ENCODE measurements around the gene TENM4. TPM values are rescaled to one million over a fixed set of nuclear protein-coding genes. Genes with fewer than 3 reads are reported as not detected.

TENM4 gene
- polyA plus RNA-seq, 1 of the 3 experiments (the other 2 are of a cell fraction) = 16.7 TPM

DNA sequence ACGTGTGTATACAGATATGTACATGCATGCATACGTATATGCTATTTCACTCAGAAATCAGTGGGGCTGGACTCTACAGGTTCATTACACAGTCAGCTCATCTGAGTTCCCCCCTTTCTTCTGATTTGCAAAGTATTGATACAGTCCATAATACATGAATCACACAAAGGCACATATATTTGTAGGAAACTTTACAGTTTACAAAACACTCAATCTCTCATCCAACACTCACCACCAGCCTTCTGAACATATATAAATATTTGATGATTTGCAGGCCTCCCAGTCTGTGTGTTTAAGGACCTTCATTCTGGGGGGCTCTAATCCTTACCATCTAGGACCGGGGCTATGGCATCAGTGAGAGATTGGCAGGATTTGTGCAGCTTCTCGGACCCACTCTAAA lies 293.8 kb downstream of the TENM4 start:
- H3K36me3 ChIP-seq (replicated peaks in 1 of 2; ENCODE audit: control insufficient read depth in 1 of 2, insufficient read depth in 2 of 2, low read length in 1 of 2) = no peaks in the 10 kb centered on the region
- TF ChIP-seq MEF2A (IDR thresholded peaks at IDR 0.05; ENCODE audit: borderline replicate concordance, low read depth) (no peak), SIN3A (IDR thresholded peaks at IDR 0.05; ENCODE audit: borderline replicate concordance, low read depth, low read length) (no peak), YY1 (IDR thresholded peaks at IDR 0.05; ENCODE audit: low read depth) (no peak)
- TF ChIP-seq, protein P1, sequence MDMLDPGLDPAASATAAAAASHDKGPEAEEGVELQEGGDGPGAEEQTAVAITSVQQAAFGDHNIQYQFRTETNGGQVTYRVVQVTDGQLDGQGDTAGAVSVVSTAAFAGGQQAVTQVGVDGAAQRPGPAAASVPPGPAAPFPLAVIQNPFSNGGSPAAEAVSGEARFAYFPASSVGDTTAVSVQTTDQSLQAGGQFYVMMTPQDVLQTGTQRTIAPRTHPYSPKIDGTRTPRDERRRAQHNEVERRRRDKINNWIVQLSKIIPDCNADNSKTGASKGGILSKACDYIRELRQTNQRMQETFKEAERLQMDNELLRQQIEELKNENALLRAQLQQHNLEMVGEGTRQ (IDR thresholded peaks at IDR 0.05; ENCODE audit: borderline replicate concordance, low read depth, low read length) = no peak
- H3K27ac ChIP-seq (ENCODE audit: low read depth in 2 of 2, low read length in 1 of 2) = no peak overlapping the region
- no peak overlapping the region for H3K4me2 ChIP-seq
- ChIA-PET CTCF (no interaction called here), POLR2A (no interaction called here)
- H3K4me1 ChIP-seq (ENCODE audit: control insufficient read depth in 1 of 2, insufficient read depth in 2 of 2, low read depth in 1 of 2, low read length in 1 of 2) = no peaks in the 10 kb centered on the region
- no peak for DNase-seq
- H3K9me2 ChIP-seq = no peaks in the 10 kb centered on the region
- WGBS (ENCODE audit: low lambda C conversion rate) = 76% methylated on average over 4 of the region's 4 CpGs
- no peaks in the 10 kb centered on the region for H4K20me1 ChIP-seq (ENCODE audit: insufficient read depth)
- no peaks in the 10 kb centered on the region for H3F3A ChIP-seq (replicated peaks; ENCODE audit: insufficient read depth)
- no peak overlapping the region for H2AFZ ChIP-seq (ENCODE audit: low read depth)
- H3K9me3 ChIP-seq = no peaks in the 10 kb centered on the region
- no peaks in the 10 kb centered on the region for H3K79me2 ChIP-seq (ENCODE audit: insufficient read depth)
- H3K4me3 ChIP-seq (ENCODE audit: low read depth in 2 of 2, low read length in 1 of 2) = no peak overlapping the region
- no peak overlapping the region for H3K9ac ChIP-seq
- H3K27me3 ChIP-seq (ENCODE audit: insufficient read depth) = no peaks in the 10 kb centered on the region

DNA sequence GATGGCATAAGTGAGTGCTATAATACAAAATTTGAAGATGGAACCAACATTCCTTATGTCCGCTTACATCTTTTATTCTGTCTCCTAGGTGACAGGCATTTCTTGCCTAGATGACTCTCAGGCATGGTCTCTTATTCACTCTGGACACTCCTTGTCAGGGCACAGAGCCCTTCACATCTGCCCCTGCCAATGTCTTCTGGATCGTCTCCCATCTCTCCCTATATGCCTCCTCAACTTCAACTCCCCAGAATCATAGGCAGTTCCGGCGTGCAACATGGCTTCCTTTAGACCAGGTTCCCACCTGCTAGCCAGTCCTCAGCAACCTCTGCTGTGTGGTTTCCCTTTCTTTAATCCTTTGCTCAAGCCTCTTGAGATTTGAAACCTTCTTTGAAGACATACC lies 300.9 kb downstream of the TENM4 start:
- no peak overlapping the region for H2AFZ ChIP-seq (ENCODE audit: low read depth)
- no peak for DNase-seq
- no peaks in the 10 kb centered on the region for H3F3A ChIP-seq (replicated peaks; ENCODE audit: insufficient read depth)
- H3K79me2 ChIP-seq (ENCODE audit: insufficient read depth) = no peaks in the 10 kb centered on the region
- no peak overlapping the region for H3K4me2 ChIP-seq
- WGBS (ENCODE audit: low lambda C conversion rate) = 81% methylated on average over 4 of the region's 4 CpGs
- H3K9me2 ChIP-seq = no peaks in the 10 kb centered on the region
- ChIA-PET CTCF (no interaction called here), POLR2A (no interaction called here)
- H3K4me1 ChIP-seq (ENCODE audit: control insufficient read depth in 1 of 2, insufficient read depth in 2 of 2, low read depth in 1 of 2, low read length in 1 of 2) = no peaks in the 10 kb centered on the region
- no peaks in the 10 kb centered on the region for H3K36me3 ChIP-seq (replicated peaks in 1 of 2; ENCODE audit: control insufficient read depth in 1 of 2, insufficient read depth in 2 of 2, low read length in 1 of 2)
- H3K27ac ChIP-seq (ENCODE audit: low read depth in 2 of 2, low read length in 1 of 2) = no peak overlapping the region
- no peaks in the 10 kb centered on the region for H4K20me1 ChIP-seq (ENCODE audit: insufficient read depth)
- H3K27me3 ChIP-seq (ENCODE audit: insufficient read depth) = no peaks in the 10 kb centered on the region
- no peak overlapping the region for H3K9ac ChIP-seq
- no peak overlapping the region for H3K4me3 ChIP-seq (ENCODE audit: low read depth in 2 of 2, low read length in 1 of 2)
- no peak for TF ChIP-seq JUND (IDR thresholded peaks at IDR 0.05)
- no peak for TF ChIP-seq CHD2 (IDR thresholded peaks at IDR 0.05; ENCODE audit: low read length, partially characterized antibody)
- TF ChIP-seq ELF1 (IDR thresholded peaks at IDR 0.05) = no peak
- TF ChIP-seq RXRA (IDR thresholded peaks at IDR 0.05; ENCODE audit: borderline replicate concordance, low read depth) = no peak
- no peak for TF ChIP-seq FOXJ3 (CRISPR knock-in tag; IDR thresholded peaks at IDR 0.05)
- TF ChIP-seq NFIC (IDR thresholded peaks at IDR 0.05; ENCODE audit: borderline replicate concordance) = no peak
- no peak for TF ChIP-seq NRF1 (IDR thresholded peaks at IDR 0.05; ENCODE audit: low read depth, low read length)
- TF ChIP-seq, protein P2, sequence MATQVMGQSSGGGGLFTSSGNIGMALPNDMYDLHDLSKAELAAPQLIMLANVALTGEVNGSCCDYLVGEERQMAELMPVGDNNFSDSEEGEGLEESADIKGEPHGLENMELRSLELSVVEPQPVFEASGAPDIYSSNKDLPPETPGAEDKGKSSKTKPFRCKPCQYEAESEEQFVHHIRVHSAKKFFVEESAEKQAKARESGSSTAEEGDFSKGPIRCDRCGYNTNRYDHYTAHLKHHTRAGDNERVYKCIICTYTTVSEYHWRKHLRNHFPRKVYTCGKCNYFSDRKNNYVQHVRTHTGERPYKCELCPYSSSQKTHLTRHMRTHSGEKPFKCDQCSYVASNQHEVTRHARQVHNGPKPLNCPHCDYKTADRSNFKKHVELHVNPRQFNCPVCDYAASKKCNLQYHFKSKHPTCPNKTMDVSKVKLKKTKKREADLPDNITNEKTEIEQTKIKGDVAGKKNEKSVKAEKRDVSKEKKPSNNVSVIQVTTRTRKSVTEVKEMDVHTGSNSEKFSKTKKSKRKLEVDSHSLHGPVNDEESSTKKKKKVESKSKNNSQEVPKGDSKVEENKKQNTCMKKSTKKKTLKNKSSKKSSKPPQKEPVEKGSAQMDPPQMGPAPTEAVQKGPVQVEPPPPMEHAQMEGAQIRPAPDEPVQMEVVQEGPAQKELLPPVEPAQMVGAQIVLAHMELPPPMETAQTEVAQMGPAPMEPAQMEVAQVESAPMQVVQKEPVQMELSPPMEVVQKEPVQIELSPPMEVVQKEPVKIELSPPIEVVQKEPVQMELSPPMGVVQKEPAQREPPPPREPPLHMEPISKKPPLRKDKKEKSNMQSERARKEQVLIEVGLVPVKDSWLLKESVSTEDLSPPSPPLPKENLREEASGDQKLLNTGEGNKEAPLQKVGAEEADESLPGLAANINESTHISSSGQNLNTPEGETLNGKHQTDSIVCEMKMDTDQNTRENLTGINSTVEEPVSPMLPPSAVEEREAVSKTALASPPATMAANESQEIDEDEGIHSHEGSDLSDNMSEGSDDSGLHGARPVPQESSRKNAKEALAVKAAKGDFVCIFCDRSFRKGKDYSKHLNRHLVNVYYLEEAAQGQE (IDR thresholded peaks at IDR 0.05; ENCODE audit: low read depth, low read length) = no peak
- TF ChIP-seq FOSL2 (IDR thresholded peaks at IDR 0.05; ENCODE audit: borderline replicate concordance, low read depth) = no peak
- no peak for TF ChIP-seq POLR2AphosphoS5 (IDR thresholded peaks at IDR 0.05; ENCODE audit: low read depth, low read length)
- no peak for TF ChIP-seq SIN3A (IDR thresholded peaks at IDR 0.05; ENCODE audit: borderline replicate concordance, low read depth, low read length)
- TF ChIP-seq, protein P3, sequence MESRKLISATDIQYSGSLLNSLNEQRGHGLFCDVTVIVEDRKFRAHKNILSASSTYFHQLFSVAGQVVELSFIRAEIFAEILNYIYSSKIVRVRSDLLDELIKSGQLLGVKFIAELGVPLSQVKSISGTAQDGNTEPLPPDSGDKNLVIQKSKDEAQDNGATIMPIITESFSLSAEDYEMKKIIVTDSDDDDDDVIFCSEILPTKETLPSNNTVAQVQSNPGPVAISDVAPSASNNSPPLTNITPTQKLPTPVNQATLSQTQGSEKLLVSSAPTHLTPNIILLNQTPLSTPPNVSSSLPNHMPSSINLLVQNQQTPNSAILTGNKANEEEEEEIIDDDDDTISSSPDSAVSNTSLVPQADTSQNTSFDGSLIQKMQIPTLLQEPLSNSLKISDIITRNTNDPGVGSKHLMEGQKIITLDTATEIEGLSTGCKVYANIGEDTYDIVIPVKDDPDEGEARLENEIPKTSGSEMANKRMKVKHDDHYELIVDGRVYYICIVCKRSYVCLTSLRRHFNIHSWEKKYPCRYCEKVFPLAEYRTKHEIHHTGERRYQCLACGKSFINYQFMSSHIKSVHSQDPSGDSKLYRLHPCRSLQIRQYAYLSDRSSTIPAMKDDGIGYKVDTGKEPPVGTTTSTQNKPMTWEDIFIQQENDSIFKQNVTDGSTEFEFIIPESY (IDR thresholded peaks at IDR 0.05; ENCODE audit: borderline replicate concordance, low read depth) = no peak
- TF ChIP-seq, protein P4, sequence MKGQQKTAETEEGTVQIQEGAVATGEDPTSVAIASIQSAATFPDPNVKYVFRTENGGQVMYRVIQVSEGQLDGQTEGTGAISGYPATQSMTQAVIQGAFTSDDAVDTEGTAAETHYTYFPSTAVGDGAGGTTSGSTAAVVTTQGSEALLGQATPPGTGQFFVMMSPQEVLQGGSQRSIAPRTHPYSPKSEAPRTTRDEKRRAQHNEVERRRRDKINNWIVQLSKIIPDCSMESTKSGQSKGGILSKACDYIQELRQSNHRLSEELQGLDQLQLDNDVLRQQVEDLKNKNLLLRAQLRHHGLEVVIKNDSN (IDR thresholded peaks at IDR 0.05; ENCODE audit: borderline replicate concordance, low read depth) = no peak
- TF ChIP-seq, protein P1 (IDR thresholded peaks at IDR 0.05; ENCODE audit: borderline replicate concordance, low read depth, low read length) = no peak
- no peak for TF ChIP-seq MXI1 (IDR thresholded peaks at IDR 0.05; ENCODE audit: low read depth, low read length)
- no peaks in the 10 kb centered on the region for H3K9me3 ChIP-seq

Data from SK-N-SH (cell line).